Measurements from ENCODE around the gene PFAS. TPM values are rescaled to one million over a fixed set of nuclear protein-coding genes. Genes with fewer than 3 reads are reported as not detected.

Gene PFAS
- total RNA-seq, 4 donors from 2014 or later: 2.6 to 8.4 (median 6.5) TPM

- in situ Hi-C loops (cut with MboI; ENCODE audit: low sequenced_read_pairs in 4 of 4): loop anchor here in 2 of 4 donors (25.0 kb wide), 1 partner anchor 228 kb away; the partner anchor contains the start of gene ALOX12B (in 2 of the 2)
- TF ChIP-seq CTCF (IDR thresholded peaks at IDR 0.05 in 4 of 5, conservative IDR thresholded peaks at IDR 0.05 in 1 of 5): no peak
- TF ChIP-seq POLR2A (IDR thresholded peaks at IDR 0.05): no peak
- no peak overlapping the region for H3K27ac ChIP-seq
- intact Hi-C loops (cut with DNase I; ENCODE audit: low total_unique reads): no loop called here
- peaks cover 15 to 30% (median 18%) of the 10 kb centered on the region in 3 donors for H3K27me3 ChIP-seq
- no peaks in the 10 kb centered on the region for H3K9me3 ChIP-seq
- ATAC-seq (no peak), DNase-seq (no peak)
- no peaks in the 10 kb centered on the region for H3K4me1 ChIP-seq
- no peaks in the 10 kb centered on the region for H3K36me3 ChIP-seq
- H3K4me3 ChIP-seq: no peak overlapping the region
Observed at GRCh38 chr17:8314797-8315763, 66.0 kb downstream of the PFAS start.

- intact Hi-C loops (cut with DNase I; ENCODE audit: low total_unique reads) (no loop called here), in situ Hi-C loops (cut with MboI; ENCODE audit: low sequenced_read_pairs in 4 of 4) (loop anchor here in 2 of 4 donors (25.0 kb wide), 1 partner anchor 228 kb away; the partner anchor contains the start of gene ALOX12B (in 2 of the 2))
- Histone ChIP-seq H3K9me3 (no peaks in the 10 kb centered on the region), H3K27me3 (peaks cover 15 to 30% (median 18%) of the 10 kb centered on the region in 3 donors), H3K36me3 (no peaks in the 10 kb centered on the region), H3K4me3 (no peak overlapping the region), H3K4me1 (no peaks in the 10 kb centered on the region), H3K27ac (no peak overlapping the region)
- ATAC-seq: no peak
- DNase-seq: no peak
- TF ChIP-seq CTCF (IDR thresholded peaks at IDR 0.05 in 4 of 5, conservative IDR thresholded peaks at IDR 0.05 in 1 of 5): no peak
Observed at GRCh38 chr17:8315764-8316217, 66.7 kb downstream of the PFAS start.

- Histone ChIP-seq H3K4me3 (no peak overlapping the region), H3K27ac (no peak overlapping the region), H3K4me1 (no peaks in the 10 kb centered on the region), H3K27me3 (peaks cover 15 to 19% (median 18%) of the 10 kb centered on the region in 3 donors), H3K36me3 (no peaks in the 10 kb centered on the region), H3K9me3 (no peaks in the 10 kb centered on the region)
- TF ChIP-seq POLR2A (IDR thresholded peaks at IDR 0.05): no peak
- no peak for TF ChIP-seq CTCF (IDR thresholded peaks at IDR 0.05 in 4 of 5, conservative IDR thresholded peaks at IDR 0.05 in 1 of 5)
- ATAC-seq (no peak), DNase-seq (no peak)
- intact Hi-C loops (cut with DNase I; ENCODE audit: low total_unique reads): no loop called here
- in situ Hi-C loops (cut with MboI; ENCODE audit: low sequenced_read_pairs in 4 of 4): loop anchor here in 2 of 4 donors (25.0 kb wide), 1 partner anchor 231 kb away; the partner anchor contains the start of gene ALOX12B (in 2 of the 2)
Observed at GRCh38 chr17:8318010-8318935, 69.2 kb downstream of the PFAS start.

Other genes starting within 250 kb of the PFAS start
- gene GUCY2D, start 246.7 kb upstream of the PFAS start, total RNA-seq: not detected
- 1 to 10 TPM in 1 of 4 donors, under 1 TPM in 3; 0.15 to 1.0 (median 0.69) TPM for gene ALOX15B, start 210.2 kb upstream of the PFAS start, total RNA-seq
- not detected for gene ALOX12B, start 161.6 kb upstream of the PFAS start, total RNA-seq
- not detected for gene ALOXE3, start 130.8 kb upstream of the PFAS start, total RNA-seq
- not detected for gene HES7, start 125.2 kb upstream of the PFAS start, total RNA-seq
- gene PER1, start 96.9 kb upstream of the PFAS start, total RNA-seq: 100 to 1,000 TPM; 105 to 263 (median 164) TPM
- gene VAMP2, start 86.3 kb upstream of the PFAS start, total RNA-seq: 10 to 100 TPM; 10.9 to 37.0 (median 25.7) TPM
- 1 to 10 TPM in 3 of 4 donors, under 1 TPM in 1; 0.75 to 5.7 (median 3.1) TPM for gene TMEM107, start 72.9 kb upstream of the PFAS start, total RNA-seq
- 10 to 100 TPM; 16.2 to 34.5 (median 26.2) TPM for gene BORCS6, start 59.1 kb upstream of the PFAS start, total RNA-seq
- 1 to 10 TPM in 1 of 4 donors, not detected in 3; 2.3 TPM for gene AURKB, start 38.7 kb upstream of the PFAS start, total RNA-seq
- 1 to 10 TPM; 2.4 to 5.5 (median 4.1) TPM for gene CTC1, start 1.2 kb upstream of the PFAS start, total RNA-seq
- gene RANGRF, start 39.4 kb downstream of the PFAS start, total RNA-seq: 10 to 100 TPM in 3 of 4 donors, 1 to 10 TPM in 1; 6.9 to 21.2 (median 15.4) TPM
- 10 to 100 TPM in 1 of 4 donors, 1 to 10 TPM in 1, under 1 TPM in 2; 0.71 to 14.0 (median 1.0) TPM for gene SLC25A35, start 46.1 kb downstream of the PFAS start, total RNA-seq
- gene ARHGEF15, start 61.0 kb downstream of the PFAS start, total RNA-seq: 1 to 10 TPM; 3.3 to 8.1 (median 5.0) TPM
- gene ODF4, start 90.6 kb downstream of the PFAS start, total RNA-seq: not detected
- 1,000 to 10,000 TPM; 2,392 to 2,913 (median 2,833) TPM for gene RPL26, start 133.9 kb downstream of the PFAS start, total RNA-seq
- not detected for gene RNF222, start 148.5 kb downstream of the PFAS start, total RNA-seq
- gene NDEL1, start 186.6 kb downstream of the PFAS start, total RNA-seq: 10 to 100 TPM; 31.3 to 60.6 (median 41.5) TPM